ENCODE data around the gene CLDN6. TPM values are rescaled to one million over a fixed set of nuclear protein-coding genes. Genes with fewer than 3 reads are reported as not detected.

Gene CLDN6
- total and polyA plus RNA-seq, 2 of the 13 experiments (the other 11 are each of a cell fraction or from before 2014, with no cell fraction given), result 5.9 to 7.6 TPM

DNA sequence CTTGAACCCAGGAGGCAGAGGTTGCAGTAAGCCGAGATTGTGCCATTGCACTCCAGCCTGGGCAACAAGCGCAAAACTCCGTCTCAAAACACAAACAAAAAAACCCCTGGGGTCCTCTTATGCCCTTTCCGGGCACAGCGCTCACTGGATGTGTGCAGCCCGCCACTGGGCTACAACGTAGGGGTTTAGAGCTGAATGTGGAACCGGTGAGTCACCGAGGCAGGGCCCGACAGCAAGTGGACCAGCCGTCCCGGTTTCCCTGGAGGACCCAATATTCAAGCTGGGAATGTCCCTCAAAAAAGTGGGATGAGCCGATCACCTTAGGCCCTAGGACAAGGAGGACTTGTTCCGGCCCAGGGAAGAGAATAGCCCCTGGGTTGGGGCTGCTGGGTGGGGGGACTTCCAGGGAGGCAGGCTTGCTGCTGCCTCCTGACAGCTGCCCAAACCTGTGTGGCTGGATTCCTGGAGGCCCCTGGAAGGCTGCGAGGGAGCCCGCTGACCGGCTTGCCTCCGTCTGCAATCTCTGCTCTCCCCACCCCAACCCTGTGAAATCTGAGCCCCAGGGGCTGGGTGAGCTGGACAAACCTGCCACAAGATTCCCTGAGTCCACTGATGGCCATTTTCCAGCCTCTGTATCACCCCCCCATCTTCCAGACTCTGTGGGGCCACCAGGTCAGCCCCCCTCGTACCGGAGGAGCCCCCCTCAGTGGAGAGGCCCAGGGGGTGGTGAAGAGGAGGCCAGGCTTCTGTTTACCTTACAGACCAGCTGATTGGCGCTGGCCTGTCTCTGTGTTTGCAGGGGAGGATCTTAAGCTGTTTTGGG, 8.2 kb downstream of the CLDN6 start (continued):
- TF ChIP-seq, protein P1, sequence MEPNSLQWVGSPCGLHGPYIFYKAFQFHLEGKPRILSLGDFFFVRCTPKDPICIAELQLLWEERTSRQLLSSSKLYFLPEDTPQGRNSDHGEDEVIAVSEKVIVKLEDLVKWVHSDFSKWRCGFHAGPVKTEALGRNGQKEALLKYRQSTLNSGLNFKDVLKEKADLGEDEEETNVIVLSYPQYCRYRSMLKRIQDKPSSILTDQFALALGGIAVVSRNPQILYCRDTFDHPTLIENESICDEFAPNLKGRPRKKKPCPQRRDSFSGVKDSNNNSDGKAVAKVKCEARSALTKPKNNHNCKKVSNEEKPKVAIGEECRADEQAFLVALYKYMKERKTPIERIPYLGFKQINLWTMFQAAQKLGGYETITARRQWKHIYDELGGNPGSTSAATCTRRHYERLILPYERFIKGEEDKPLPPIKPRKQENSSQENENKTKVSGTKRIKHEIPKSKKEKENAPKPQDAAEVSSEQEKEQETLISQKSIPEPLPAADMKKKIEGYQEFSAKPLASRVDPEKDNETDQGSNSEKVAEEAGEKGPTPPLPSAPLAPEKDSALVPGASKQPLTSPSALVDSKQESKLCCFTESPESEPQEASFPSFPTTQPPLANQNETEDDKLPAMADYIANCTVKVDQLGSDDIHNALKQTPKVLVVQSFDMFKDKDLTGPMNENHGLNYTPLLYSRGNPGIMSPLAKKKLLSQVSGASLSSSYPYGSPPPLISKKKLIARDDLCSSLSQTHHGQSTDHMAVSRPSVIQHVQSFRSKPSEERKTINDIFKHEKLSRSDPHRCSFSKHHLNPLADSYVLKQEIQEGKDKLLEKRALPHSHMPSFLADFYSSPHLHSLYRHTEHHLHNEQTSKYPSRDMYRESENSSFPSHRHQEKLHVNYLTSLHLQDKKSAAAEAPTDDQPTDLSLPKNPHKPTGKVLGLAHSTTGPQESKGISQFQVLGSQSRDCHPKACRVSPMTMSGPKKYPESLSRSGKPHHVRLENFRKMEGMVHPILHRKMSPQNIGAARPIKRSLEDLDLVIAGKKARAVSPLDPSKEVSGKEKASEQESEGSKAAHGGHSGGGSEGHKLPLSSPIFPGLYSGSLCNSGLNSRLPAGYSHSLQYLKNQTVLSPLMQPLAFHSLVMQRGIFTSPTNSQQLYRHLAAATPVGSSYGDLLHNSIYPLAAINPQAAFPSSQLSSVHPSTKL (CRISPR knock-in tag; IDR thresholded peaks at IDR 0.05), result peak; percentile 35; the same call in 1 of the 2 replicates
- TF ChIP-seq, protein P2, sequence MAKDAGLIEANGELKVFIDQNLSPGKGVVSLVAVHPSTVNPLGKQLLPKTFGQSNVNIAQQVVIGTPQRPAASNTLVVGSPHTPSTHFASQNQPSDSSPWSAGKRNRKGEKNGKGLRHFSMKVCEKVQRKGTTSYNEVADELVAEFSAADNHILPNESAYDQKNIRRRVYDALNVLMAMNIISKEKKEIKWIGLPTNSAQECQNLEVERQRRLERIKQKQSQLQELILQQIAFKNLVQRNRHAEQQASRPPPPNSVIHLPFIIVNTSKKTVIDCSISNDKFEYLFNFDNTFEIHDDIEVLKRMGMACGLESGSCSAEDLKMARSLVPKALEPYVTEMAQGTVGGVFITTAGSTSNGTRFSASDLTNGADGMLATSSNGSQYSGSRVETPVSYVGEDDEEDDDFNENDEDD (CRISPR knock-in tag; IDR thresholded peaks at IDR 0.05; ENCODE audit: borderline replicate concordance), result no peak
- no peak for TF ChIP-seq ZNF547 (CRISPR knock-in tag; IDR thresholded peaks at IDR 0.05)
- TF ChIP-seq ZNF598 (CRISPR knock-in tag; IDR thresholded peaks at IDR 0.05; ENCODE audit: borderline replicate concordance), result no peak
- TF ChIP-seq ZNF879 (CRISPR knock-in tag; IDR thresholded peaks at IDR 0.05), result no peak
- TF ChIP-seq, protein P3, sequence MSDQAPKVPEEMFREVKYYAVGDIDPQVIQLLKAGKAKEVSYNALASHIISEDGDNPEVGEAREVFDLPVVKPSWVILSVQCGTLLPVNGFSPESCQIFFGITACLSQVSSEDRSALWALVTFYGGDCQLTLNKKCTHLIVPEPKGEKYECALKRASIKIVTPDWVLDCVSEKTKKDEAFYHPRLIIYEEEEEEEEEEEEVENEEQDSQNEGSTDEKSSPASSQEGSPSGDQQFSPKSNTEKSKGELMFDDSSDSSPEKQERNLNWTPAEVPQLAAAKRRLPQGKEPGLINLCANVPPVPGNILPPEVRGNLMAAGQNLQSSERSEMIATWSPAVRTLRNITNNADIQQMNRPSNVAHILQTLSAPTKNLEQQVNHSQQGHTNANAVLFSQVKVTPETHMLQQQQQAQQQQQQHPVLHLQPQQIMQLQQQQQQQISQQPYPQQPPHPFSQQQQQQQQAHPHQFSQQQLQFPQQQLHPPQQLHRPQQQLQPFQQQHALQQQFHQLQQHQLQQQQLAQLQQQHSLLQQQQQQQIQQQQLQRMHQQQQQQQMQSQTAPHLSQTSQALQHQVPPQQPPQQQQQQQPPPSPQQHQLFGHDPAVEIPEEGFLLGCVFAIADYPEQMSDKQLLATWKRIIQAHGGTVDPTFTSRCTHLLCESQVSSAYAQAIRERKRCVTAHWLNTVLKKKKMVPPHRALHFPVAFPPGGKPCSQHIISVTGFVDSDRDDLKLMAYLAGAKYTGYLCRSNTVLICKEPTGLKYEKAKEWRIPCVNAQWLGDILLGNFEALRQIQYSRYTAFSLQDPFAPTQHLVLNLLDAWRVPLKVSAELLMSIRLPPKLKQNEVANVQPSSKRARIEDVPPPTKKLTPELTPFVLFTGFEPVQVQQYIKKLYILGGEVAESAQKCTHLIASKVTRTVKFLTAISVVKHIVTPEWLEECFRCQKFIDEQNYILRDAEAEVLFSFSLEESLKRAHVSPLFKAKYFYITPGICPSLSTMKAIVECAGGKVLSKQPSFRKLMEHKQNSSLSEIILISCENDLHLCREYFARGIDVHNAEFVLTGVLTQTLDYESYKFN (CRISPR knock-in tag; conservative IDR thresholded peaks at IDR 0.05), result peak; percentile 54; the same call in 1 of the 2 replicates
- TF ChIP-seq ZNF224 (CRISPR knock-in tag; IDR thresholded peaks at IDR 0.05), result no peak
- no peak for TF ChIP-seq NRL (CRISPR knock-in tag; IDR thresholded peaks at IDR 0.05; ENCODE audit: borderline replicate concordance)
- TF ChIP-seq, protein P4, sequence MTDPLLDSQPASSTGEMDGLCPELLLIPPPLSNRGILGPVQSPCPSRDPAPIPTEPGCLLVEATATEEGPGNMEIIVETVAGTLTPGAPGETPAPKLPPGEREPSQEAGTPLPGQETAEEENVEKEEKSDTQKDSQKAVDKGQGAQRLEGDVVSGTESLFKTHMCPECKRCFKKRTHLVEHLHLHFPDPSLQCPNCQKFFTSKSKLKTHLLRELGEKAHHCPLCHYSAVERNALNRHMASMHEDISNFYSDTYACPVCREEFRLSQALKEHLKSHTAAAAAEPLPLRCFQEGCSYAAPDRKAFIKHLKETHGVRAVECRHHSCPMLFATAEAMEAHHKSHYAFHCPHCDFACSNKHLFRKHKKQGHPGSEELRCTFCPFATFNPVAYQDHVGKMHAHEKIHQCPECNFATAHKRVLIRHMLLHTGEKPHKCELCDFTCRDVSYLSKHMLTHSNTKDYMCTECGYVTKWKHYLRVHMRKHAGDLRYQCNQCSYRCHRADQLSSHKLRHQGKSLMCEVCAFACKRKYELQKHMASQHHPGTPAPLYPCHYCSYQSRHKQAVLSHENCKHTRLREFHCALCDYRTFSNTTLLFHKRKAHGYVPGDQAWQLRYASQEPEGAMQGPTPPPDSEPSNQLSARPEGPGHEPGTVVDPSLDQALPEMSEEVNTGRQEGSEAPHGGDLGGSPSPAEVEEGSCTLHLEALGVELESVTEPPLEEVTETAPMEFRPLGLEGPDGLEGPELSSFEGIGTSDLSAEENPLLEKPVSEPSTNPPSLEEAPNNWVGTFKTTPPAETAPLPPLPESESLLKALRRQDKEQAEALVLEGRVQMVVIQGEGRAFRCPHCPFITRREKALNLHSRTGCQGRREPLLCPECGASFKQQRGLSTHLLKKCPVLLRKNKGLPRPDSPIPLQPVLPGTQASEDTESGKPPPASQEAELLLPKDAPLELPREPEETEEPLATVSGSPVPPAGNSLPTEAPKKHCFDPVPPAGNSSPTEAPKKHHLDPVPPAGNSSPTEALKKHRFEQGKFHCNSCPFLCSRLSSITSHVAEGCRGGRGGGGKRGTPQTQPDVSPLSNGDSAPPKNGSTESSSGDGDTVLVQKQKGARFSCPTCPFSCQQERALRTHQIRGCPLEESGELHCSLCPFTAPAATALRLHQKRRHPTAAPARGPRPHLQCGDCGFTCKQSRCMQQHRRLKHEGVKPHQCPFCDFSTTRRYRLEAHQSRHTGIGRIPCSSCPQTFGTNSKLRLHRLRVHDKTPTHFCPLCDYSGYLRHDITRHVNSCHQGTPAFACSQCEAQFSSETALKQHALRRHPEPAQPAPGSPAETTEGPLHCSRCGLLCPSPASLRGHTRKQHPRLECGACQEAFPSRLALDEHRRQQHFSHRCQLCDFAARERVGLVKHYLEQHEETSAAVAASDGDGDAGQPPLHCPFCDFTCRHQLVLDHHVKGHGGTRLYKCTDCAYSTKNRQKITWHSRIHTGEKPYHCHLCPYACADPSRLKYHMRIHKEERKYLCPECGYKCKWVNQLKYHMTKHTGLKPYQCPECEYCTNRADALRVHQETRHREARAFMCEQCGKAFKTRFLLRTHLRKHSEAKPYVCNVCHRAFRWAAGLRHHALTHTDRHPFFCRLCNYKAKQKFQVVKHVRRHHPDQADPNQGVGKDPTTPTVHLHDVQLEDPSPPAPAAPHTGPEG (CRISPR knock-in tag; IDR thresholded peaks at IDR 0.05), result no peak
- no peak for TF ChIP-seq SMAD1 (CRISPR knock-in tag; IDR thresholded peaks at IDR 0.05; ENCODE audit: borderline replicate concordance, low read depth)
- no peak for TF ChIP-seq TARDBP (CRISPR knock-in tag; IDR thresholded peaks at IDR 0.05)
- no peak for TF ChIP-seq ZNF644 (CRISPR knock-in tag; IDR thresholded peaks at IDR 0.05; ENCODE audit: low read depth)
- no peak for TF ChIP-seq PHF20 (CRISPR knock-in tag; IDR thresholded peaks at IDR 0.05)
- no peak for TF ChIP-seq GLI4 (CRISPR knock-in tag; IDR thresholded peaks at IDR 0.05; ENCODE audit: borderline replicate concordance)
